DMS53 (cell line): ENCODE data around the gene RALY.
"Not testable (repeated sequence)": the region's sequence is repeated elsewhere in the genome, so short reads cannot be mapped to it uniquely, and the experiment has no call there.

ENCODE experiments used
- DNase-seq: peaks from one replicate; lab custom pipeline; 2025; lab: John Stamatoyannopoulos, UW

RALY gene

GRCh38 chr20:34105978-34106675, 112.4 kb downstream of the RALY start:
- DNase-seq: no peak

GRCh38 chr20:34108616-34109174, 115.0 kb downstream of the RALY start:
- DNase-seq: no peak

GRCh38 chr20:34109442-34109841, 115.7 kb downstream of the RALY start:
- no peak for DNase-seq

GRCh38 chr20:34110025-34110744, 116.5 kb downstream of the RALY start:
- DNase-seq: no peak

- peak; percentile 55 for DNase-seq
Observed at GRCh38 chr20:34110745-34111641, 117.3 kb downstream of the RALY start.

GRCh38 chr20:34111702-34112599, 118.2 kb downstream of the RALY start, which contains the start of gene EIF2S2:
EIF2S2 (minus strand) TSS chr20:34112243; CDS start chr20:34112110, 133 bp downstream.
- peak; percentile 99 for DNase-seq

GRCh38 chr20:34112600-34113101, 118.9 kb downstream of the RALY start:
- DNase-seq: peak; percentile 70

- DNase-seq: no peak
Observed at GRCh38 chr20:34114809-34115208, 121.1 kb downstream of the RALY start.

GRCh38 chr20:34115232-34115631, 121.5 kb downstream of the RALY start:
- no peak for DNase-seq

- DNase-seq: no peak
Observed at GRCh38 chr20:34120213-34120612, 126.5 kb downstream of the RALY start.

- no peak for DNase-seq
Observed at GRCh38 chr20:34122274-34122980, 128.7 kb downstream of the RALY start.

- DNase-seq: no peak
Observed at GRCh38 chr20:34123309-34123708, 129.6 kb downstream of the RALY start.

- DNase-seq: no peak
Observed at GRCh38 chr20:34124469-34125249, 130.9 kb downstream of the RALY start.

- no peak for DNase-seq
Observed at GRCh38 chr20:34127792-34128191, 134.1 kb downstream of the RALY start.

- DNase-seq: peak; percentile 88
Observed at GRCh38 chr20:34129518-34130162, 135.9 kb downstream of the RALY start.

GRCh38 chr20:34131491-34131890, 137.8 kb downstream of the RALY start:
- no peak for DNase-seq

GRCh38 chr20:34132491-34132890, 138.8 kb downstream of the RALY start:
- DNase-seq: not testable (repeated sequence)

GRCh38 chr20:34132943-34133342, 139.2 kb downstream of the RALY start:
- DNase-seq: not testable (repeated sequence)

GRCh38 chr20:34133365-34133860, 139.7 kb downstream of the RALY start:
- DNase-seq: not testable (repeated sequence)
